K562 (cell line): Measurements from ENCODE around the gene TFE3. TPM values are rescaled to one million over a fixed set of nuclear protein-coding genes. Genes with fewer than 3 reads are reported as not detected.

ENCODE experiments used
- ATAC-seq: fragments of 200-7000 bp; cut with Tn5 transposase; 3 replicates; pipeline ENCODE4 v1.9.1; 2020; ENCODE audit warnings: moderate library complexity
- BruUV-seq: library from RNA; stranded (reverse); fragments of 400-500 nt; replicated peaks from 2 replicates; lab custom pipeline; 2021; lab: Mats Ljungman, UMichigan
- CTCF ChIA-PET: fragments of 300-600 bp; formaldehyde crosslinking; extraction: SDS; loops from one replicate; lab custom pipeline; 2021; ENCODE audit warnings: low intra/inter-chr PET ratio; lab: Yijun Ruan, JAX
- POLR2A ChIA-PET: fragments of 300-600, 350-650 bp; sonication (Branson Sonifier 250); formaldehyde crosslinking; extraction: SDS; loops from one replicate; lab custom pipeline; 2021; ENCODE audit warnings: antibody characterized with exemption, inconsistent platforms; lab: Yijun Ruan, JAX
- DNase-seq, 4 experiments: peaks; one replicate each; pipeline versions ENCODE4 v3.0.0 to v3.0.0-alpha.2; 2011 to 2018; ENCODE audit warnings: low spot score in 3 of 4, mixed read lengths in 3 of 4; ENCODE audit errors: extremely low read depth in 1 of 4
- FAIRE-seq: peaks from 2 replicates; lab custom pipeline; 2011; peaks lifted over from hg19 to GRCh38; lab: Jason Lieb, UNC
- H2AFZ ChIP-seq: 2 replicates; pipeline ENCODE4 v1.6.0; 2011; ENCODE audit warnings: low read depth, low read length, control low read depth, inconsistent platforms
- H3K27ac ChIP-seq: fragments of 200-600 bp; 3 replicates; pipeline ENCODE4 v1.8.0; 2011; ENCODE audit warnings: low read depth, mild to moderate bottlenecking, control low read depth, inconsistent platforms, low read length, moderate library complexity, mixed read lengths; ENCODE audit errors: extremely low read depth
- H3K27me3 ChIP-seq, 2 experiments: fragments of 300-600 bp in 1 of 2; 2 replicates in 1 of 2; 3 replicates in 1 of 2; pipeline versions ENCODE4 v1.6.0 to v1.8.0; 2011; ENCODE audit warnings: inconsistent platforms in 2 of 2, low read length in 2 of 2, mild to moderate bottlenecking in 1 of 2, mixed read lengths in 1 of 2, moderate library complexity in 1 of 2; ENCODE audit not compliant: control insufficient read depth in 2 of 2, insufficient read depth in 2 of 2
- H3K36me3 ChIP-seq: fragments of 300-600 bp; 3 replicates; pipeline ENCODE4 v1.8.0; 2011; ENCODE audit warnings: mild to moderate bottlenecking, low read length, inconsistent platforms; ENCODE audit not compliant: control insufficient read depth, insufficient read depth
- H3K4me1 ChIP-seq, 2 experiments: fragments of 200-600 bp in 1 of 2; replicated peaks in 1 of 2; 2 replicates in 1 of 2; 3 replicates in 1 of 2; pipeline versions ENCODE4 v1.5.1 to v1.8.0; 2011; ENCODE audit warnings: inconsistent platforms in 2 of 2, low read length in 2 of 2, mild to moderate bottlenecking in 1 of 2, mixed read lengths in 1 of 2, moderate library complexity in 1 of 2; ENCODE audit not compliant: control insufficient read depth in 2 of 2, insufficient read depth in 2 of 2
- H3K4me2 ChIP-seq: 2 replicates; pipeline ENCODE4 v1.6.1; 2011; ENCODE audit warnings: low read length, control low read depth, inconsistent platforms, mixed read lengths; ENCODE audit not compliant: insufficient read depth
- H3K4me3 ChIP-seq: fragments of 200-600 bp; sonication (generic), shearing (Covaris generic); 2 replicates; pipeline ENCODE4 v1.5.1; 2016; ENCODE audit warnings: control low read depth, inconsistent platforms
- H3K79me2 ChIP-seq: fragments of 200-600 bp; 3 replicates; pipeline ENCODE4 v1.8.0; 2011; ENCODE audit warnings: low read length, inconsistent platforms; ENCODE audit not compliant: control insufficient read depth, insufficient read depth
- H3K9ac ChIP-seq, 2 experiments: 2 replicates each; pipeline versions ENCODE4 v1.6.0 to v1.6.1; 2011; ENCODE audit warnings: low read depth in 2 of 2, low read length in 2 of 2, control low read depth in 1 of 2, inconsistent platforms in 1 of 2, mild to moderate bottlenecking in 1 of 2, mixed read lengths in 1 of 2; ENCODE audit not compliant: insufficient read depth in 1 of 2
- H3K9me1 ChIP-seq: one replicate; pipeline ENCODE4 v1.6.0; 2011; ENCODE audit warnings: inconsistent platforms, mild to moderate bottlenecking, low read length, moderate library complexity; ENCODE audit not compliant: control insufficient read depth, insufficient read depth
- H3K9me3 ChIP-seq: replicated peaks from 2 replicates; pipeline ENCODE4 v1.5.1; 2011; ENCODE audit warnings: low read depth, low read length, inconsistent platforms; ENCODE audit not compliant: control insufficient read depth, insufficient read depth
- H4K20me1 ChIP-seq: replicated peaks from 2 replicates; pipeline ENCODE4 v1.6.1; 2011; ENCODE audit warnings: low read length, inconsistent platforms, mixed read lengths; ENCODE audit not compliant: control insufficient read depth, insufficient read depth
- ETV6 ChIP-seq, 3 experiments: fragments of 150-350 bp in 1 of 3; sonication (generic) in 1 of 3; formaldehyde crosslinking in 1 of 3; IDR thresholded peaks; 2 replicates each; pipeline versions ENCODE4 v1.6.1 to v1.8.0; 2014 to 2022; ENCODE audit warnings: borderline replicate concordance in 2 of 3, low read depth in 2 of 3, antibody characterized with exemption in 1 of 3, low read length in 1 of 3, mild to moderate bottlenecking in 1 of 3, missing genetic modification reagents in 1 of 3
- GABPA ChIP-seq: fragments of 200-800 bp; sonication (Bioruptor generic); conservative IDR thresholded peaks from 2 replicates; pipeline ENCODE4 v1.6.1; 2016; ENCODE audit warnings: low read depth, missing genetic modification characterization, missing compliant biosample characterization
- MAZ ChIP-seq, 2 experiments: fragments of 450-650 bp in 1 of 2; sonication (generic) in 1 of 2; formaldehyde crosslinking; IDR thresholded peaks in 1 of 2; conservative IDR thresholded peaks in 1 of 2; 2 replicates each; pipeline versions ENCODE4 v1.4.0 to v1.5.0; 2020; ENCODE audit warnings: mild to moderate bottlenecking in 1 of 2, missing genetic modification reagents in 1 of 2
- NFE2L1 ChIP-seq: fragments of 450-650 bp; IDR thresholded peaks from 2 replicates; pipeline ENCODE4 v1.6.1; 2016; ENCODE audit warnings: missing genetic modification characterization, low read depth, mild to moderate bottlenecking, missing compliant biosample characterization, moderate library complexity, borderline replicate concordance
- NR2C2 ChIP-seq, 2 experiments: fragments of 200-800 bp in 1 of 2; sonication (Bioruptor generic) in 1 of 2; sonication (generic) in 1 of 2; formaldehyde crosslinking in 1 of 2; IDR thresholded peaks; 2 replicates each; pipeline versions ENCODE4 v1.6.1 to v1.8.0; 2016 to 2022; ENCODE audit warnings: mild to moderate bottlenecking in 1 of 2, missing compliant biosample characterization in 1 of 2, missing genetic modification characterization in 1 of 2, missing genetic modification reagents in 1 of 2
- PHB ChIP-seq: fragments of 250-450 bp; sonication (Bioruptor Pico); IDR thresholded peaks from 2 replicates; pipeline ENCODE4 v1.5.0; 2021
- RBFOX2 ChIP-seq: fragments of 200-400 bp; formaldehyde crosslinking; IDR thresholded peaks from 2 replicates; pipeline ENCODE4 v1.6.1; 2017; ENCODE audit warnings: low read depth, mild to moderate bottlenecking, low read length, moderate library complexity
- WGBS: fragments of 100-300 bp; shearing (Covaris generic); methylation state at CpG from one replicate; pipeline ENCODE4 v1.1.6; 2016; ENCODE audit warnings: low coverage, mixed read lengths; ENCODE audit not compliant: insufficient coverage; ENCODE audit errors: missing lambda C conversion rate; 5-methylcytosine and 5-hydroxymethylcytosine counted together
- in situ Hi-C: fragments of 300-500 bp; cut with MboI; formaldehyde crosslinking; loops from 4 replicates; pipeline ENCODE4 v1.15.0; 2018; ENCODE audit warnings: inconsistent platforms, mixed read lengths
- intact Hi-C: fragments of 100-400 bp; cut with micrococcal nuclease; formaldehyde crosslinking; loops from 2 replicates; pipeline ENCODE4 v1.14.2; 2022
- polyA plus RNA-seq, 8 experiments: library from polyadenylated mRNA; depleted of rRNA in 4 of 8; stranded (reverse) in 5 of 8; unstranded in 3 of 8; fragments of >200 nt; fragmentation: Nextera tagmentation in 2 of 8; fragmentation: Illumina TruSeq in 1 of 8; extraction: Ambion mirVana in 2 of 8; extraction: Trizol in 1 of 8; gene quantifications; 2 replicates each; pipeline versions ENCODE4 v1.2.1 to v1.2.3, GENCODE V29; 2011 to 2014; ENCODE audit warnings: inconsistent platforms in 1 of 8, missing spikeins in 1 of 8
- total RNA-seq, 7 experiments: library from RNA; depleted of rRNA in 6 of 7; stranded (reverse); fragments of >200 nt in 6 of 7; fragmentation: Illumina TruSeq in 2 of 7; extraction: Trizol in 2 of 7; gene quantifications; 2 replicates each; pipeline versions ENCODE4 v1.2.1 to v1.2.3, GENCODE V29; 2011 to 2021; ENCODE audit warnings: low replicate concordance in 1 of 7

The TFE3 gene
- total and polyA plus RNA-seq, 9 of the 15 experiments (the other 6 are each of a cell fraction or from before 2014, with no cell fraction given): 1.9 to 20.3 (median 11.9) TPM

DNA sequence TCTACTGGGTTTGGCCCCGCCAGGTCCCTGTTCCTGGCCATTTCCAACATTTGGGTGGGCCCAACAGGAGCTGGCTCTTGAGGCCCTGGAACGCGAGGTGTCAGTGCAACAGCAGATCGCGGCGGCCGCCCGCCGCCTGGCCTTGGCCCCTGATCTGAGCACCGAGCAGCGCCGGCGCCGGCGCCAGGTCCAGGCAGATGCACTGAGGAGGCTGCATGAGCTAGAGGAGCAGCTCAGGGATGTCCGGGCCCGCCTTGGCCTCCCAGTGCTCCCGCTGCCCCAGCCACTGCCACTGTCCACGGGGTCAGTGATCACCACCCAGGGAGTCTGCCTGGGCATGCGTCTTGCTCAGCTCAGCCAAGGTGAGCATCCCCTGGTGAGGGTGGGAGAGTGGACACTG, 21.1 kb upstream of the TFE3 start:
- no peak overlapping the region; a peak in 1 of 4 replicates for H3K9ac ChIP-seq
- POLR2A ChIA-PET: interaction anchor here (1.0 kb wide), 1 partner anchor 16 kb away, joined by 3 read pairs; no protein-coding TSS in a partner anchor
- no TSS peak for BruUV-seq
- CTCF ChIA-PET: no interaction called here
- no peak for DNase-seq
- no peaks in the 10 kb centered on the region for H4K20me1 ChIP-seq
- H3K27ac ChIP-seq: no peak overlapping the region
- no peaks in the 10 kb centered on the region for H3K9me1 ChIP-seq
- H3K36me3 ChIP-seq: no peaks in the 10 kb centered on the region
- ATAC-seq: no peak
- H3K79me2 ChIP-seq: no peaks in the 10 kb centered on the region
- no peak overlapping the region for H3K4me3 ChIP-seq
- WGBS: 79% methylated on average over 6 of the region's 20 CpGs
- no peak overlapping the region for H3K4me2 ChIP-seq
- H3K4me1 ChIP-seq: peaks cover 0 to 35% of the 10 kb centered on the region in 2 experiments; a peak in 4 of 5 replicates
- no peak overlapping the region for H2AFZ ChIP-seq
- in situ Hi-C loops: no loop called here
- intact Hi-C loops: no loop called here
- TF ChIP-seq NFE2L1 (tag) (no peak), MAZ (CRISPR knock-in tag; conservative IDR thresholded peaks at IDR 0.05 in 1 of 2, IDR thresholded peaks at IDR 0.05 in 1 of 2) (no peak), PHB (CRISPR knock-in tag) (no peak), NR2C2 (CRISPR knock-in tag; IDR thresholded peaks at IDR 0.05) (no peak), NR2C2 (tag; IDR thresholded peaks at IDR 0.05) (no peak), ETV6 (IDR thresholded peaks at IDR 0.05; ENCODE audit: borderline replicate concordance in 1 of 2, low read depth in 2 of 2, low read length in 1 of 2) (no peak), ETV6 (CRISPR knock-in tag; IDR thresholded peaks at IDR 0.05; ENCODE audit: borderline replicate concordance) (no peak), RBFOX2 (no peak), GABPA (tag) (no peak)
- no peaks in the 10 kb centered on the region for H3K27me3 ChIP-seq
- no peaks in the 10 kb centered on the region for H3K9me3 ChIP-seq
- no peak for FAIRE-seq
